AG09309 (cell line): Measurements from ENCODE around the gene SGIP1.

Experiments used
- DNase-seq: peaks from one replicate; pipeline ENCODE4 v3.0.0-alpha.2; 2010; ENCODE audit warnings: low read depth
- H3K4me3 ChIP-seq: 2 replicates; pipeline ENCODE4 v1.5.1; 2011; ENCODE audit warnings: mild to moderate bottlenecking, low read depth, low read length, moderate library complexity; ENCODE audit not compliant: control insufficient read depth
- CTCF ChIP-seq: IDR thresholded peaks from 2 replicates; pipeline ENCODE4 v1.5.1; 2011; ENCODE audit warnings: mild to moderate bottlenecking, low read depth, low read length, inconsistent platforms; ENCODE audit not compliant: insufficient read depth, control insufficient read depth; ENCODE audit errors: missing control alignments

SGIP1 gene

GRCh38 chr1:66686406-66686805 is 152.5 kb downstream of the SGIP1 start:
- no peak overlapping the region for H3K4me3 ChIP-seq
- DNase-seq: no peak
- TF ChIP-seq CTCF: no peak

GRCh38 chr1:66687358-66687757 is 153.4 kb downstream of the SGIP1 start:
- TF ChIP-seq CTCF: no peak
- H3K4me3 ChIP-seq: no peak overlapping the region
- no peak for DNase-seq

- TF ChIP-seq CTCF: no peak
- H3K4me3 ChIP-seq: no peak overlapping the region
- no peak for DNase-seq
Observed at GRCh38 chr1:66690666-66691381, 156.9 kb downstream of the SGIP1 start.

GRCh38 chr1:66692681-66693080 is 158.7 kb downstream of the SGIP1 start:
- TF ChIP-seq CTCF: no peak
- no peak for DNase-seq
- no peak overlapping the region for H3K4me3 ChIP-seq

GRCh38 chr1:66693856-66694255 is 159.9 kb downstream of the SGIP1 start:
- no peak for TF ChIP-seq CTCF
- DNase-seq: no peak
- H3K4me3 ChIP-seq: no peak overlapping the region

- DNase-seq: no peak
- no peak overlapping the region for H3K4me3 ChIP-seq
- TF ChIP-seq CTCF: no peak
Observed at GRCh38 chr1:66695116-66695515, 161.2 kb downstream of the SGIP1 start.

GRCh38 chr1:66696771-66697170 is 162.8 kb downstream of the SGIP1 start:
- no peak for TF ChIP-seq CTCF
- no peak overlapping the region for H3K4me3 ChIP-seq
- DNase-seq: no peak
